Activated B cell treated with CpG ODN at 0.5 μM for 24 hours (primary cell): Measurements from ENCODE around the gene DDX42. TPM values are rescaled to one million over a fixed set of nuclear protein-coding genes. Genes with fewer than 3 reads are reported as not detected.

Source experiments
- ATAC-seq: fragments of 200-7000 bp; cut with Tn5 transposase; one replicate; pipeline ENCODE4 v1.10.0; 2021; ENCODE audit warnings: low read depth, mild to moderate bottlenecking, moderate library complexity
- CTCF ChIA-PET: fragments of 350-600 bp; sonication (Branson Sonifier 250); formaldehyde crosslinking; loops from one replicate; lab custom pipeline; 2021; ENCODE audit warnings: antibody characterized with exemption; lab: Charles Lee
- POLR2A ChIA-PET: fragments of 350-600 bp; sonication (Branson Sonifier 250); formaldehyde crosslinking; loops from one replicate; lab custom pipeline; 2021; ENCODE audit warnings: antibody characterized with exemption; lab: Charles Lee
- DNase-seq: peaks from one replicate; pipeline ENCODE4 v3.0.0; 2022
- H3K27ac Mint-ChIP-seq: one replicate; pipeline ENCODE4 v1.8.0; 2020; ENCODE audit warnings: mixed read lengths
- H3K27me3 Mint-ChIP-seq: one replicate; pipeline ENCODE4 v1.8.0; 2021; ENCODE audit warnings: mixed read lengths
- H3K36me3 Mint-ChIP-seq: one replicate; pipeline ENCODE4 v1.8.0; 2021; ENCODE audit warnings: low read depth, mixed read lengths
- H3K4me1 Mint-ChIP-seq: one replicate; pipeline ENCODE4 v1.8.0; 2021; ENCODE audit warnings: mixed read lengths
- H3K4me3 Mint-ChIP-seq: one replicate; pipeline ENCODE4 v1.8.0; 2020; ENCODE audit warnings: mild to moderate bottlenecking, mixed read lengths
- H3K9me3 Mint-ChIP-seq: one replicate; pipeline ENCODE4 v1.8.0; 2020; ENCODE audit warnings: mixed read lengths
- CTCF ChIP-seq: fragments of 200-600 bp; IDR thresholded peaks from one replicate; pipeline ENCODE4 v1.8.0; 2022; ENCODE audit warnings: antibody characterized with exemption, mild to moderate bottlenecking
- intact Hi-C: fragments of 100-400 bp; cut with micrococcal nuclease; formaldehyde crosslinking; loops from one replicate; pipeline ENCODE4 v1.15.1; 2024
- total RNA-seq: library from RNA; stranded (reverse); gene quantifications from 2 replicates; pipeline ENCODE4 v1.2.3, GENCODE V29; 2022

DDX42 gene
- total RNA-seq, 1 donor from 2014 or later, result 160 TPM

DNA sequence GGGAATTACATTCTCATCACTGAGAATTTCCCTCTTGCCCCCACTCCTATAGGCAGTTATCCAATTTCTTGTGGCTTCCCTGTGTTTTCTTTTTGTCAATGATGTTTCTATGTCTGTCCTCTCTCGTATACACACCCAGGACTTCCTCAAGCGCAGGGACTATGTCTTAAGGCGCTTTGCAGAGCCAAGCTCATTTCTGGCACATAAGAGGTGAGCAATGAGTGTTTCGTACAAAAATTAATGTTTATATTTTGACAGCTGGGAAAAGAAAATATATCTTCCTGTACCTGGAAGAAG is 947 bp downstream of the DDX42 start:
- no peaks in the 10 kb centered on the region for H3K27me3 Mint-ChIP-seq
- no peaks in the 10 kb centered on the region for H3K9me3 Mint-ChIP-seq
- POLR2A ChIA-PET, result interaction anchor here (0.7 to 6.4 kb wide), 16 partner anchors 10 to 731 kb away, joined by 3 to 256 read pairs (median 16); partner anchors contain the start of genes CEP95, DCAF7, DDX5 and ICAM2
- intact Hi-C loops, result loop anchor here (5.0 kb wide), 1 partner anchor 328 kb away; the partner anchor contains the start of gene CYB561
- TF ChIP-seq CTCF, result no peak
- ATAC-seq (no peak), DNase-seq (no peak)
- peak overlapping the region; percentile 99 for H3K27ac Mint-ChIP-seq
- H3K4me3 Mint-ChIP-seq, result peak overlapping the region; percentile 92
- peaks cover 59% of the 10 kb centered on the region for H3K36me3 Mint-ChIP-seq
- CTCF ChIA-PET, result interaction anchor here (1.2 kb wide), 1 partner anchor 32 kb away, joined by 3 read pairs; no protein-coding TSS in a partner anchor
- H3K4me1 Mint-ChIP-seq, result peaks cover 63% of the 10 kb centered on the region

- peaks cover 64% of the 10 kb centered on the region for H3K4me1 Mint-ChIP-seq
- H3K4me3 Mint-ChIP-seq, result peak overlapping the region; percentile 92
- ChIA-PET POLR2A (interaction anchor here (0.7 to 6.4 kb wide), 9 partner anchors 11 to 370 kb away, joined by 3 to 256 read pairs (median 38); partner anchors contain the start of genes LIMD2, MAP3K3, PSMC5 and SMARCD2), CTCF (interaction anchor here (1.2 kb wide), 1 partner anchor 33 kb away, joined by 3 read pairs; no protein-coding TSS in a partner anchor)
- peaks cover 63% of the 10 kb centered on the region for H3K36me3 Mint-ChIP-seq
- no peak for ATAC-seq
- H3K27me3 Mint-ChIP-seq, result no peaks in the 10 kb centered on the region
- H3K27ac Mint-ChIP-seq, result peak overlapping the region; percentile 99
- no peak for DNase-seq
- no peak for TF ChIP-seq CTCF
- H3K9me3 Mint-ChIP-seq, result no peaks in the 10 kb centered on the region
- intact Hi-C loops, result no loop called here
These were observed 1.4 kb downstream of the DDX42 start for GRCh38 chr17:63775420-63775819.

- TF ChIP-seq CTCF, result no peak
- intact Hi-C loops, result no loop called here
- Mint-ChIP-seq H3K27me3 (no peaks in the 10 kb centered on the region), H3K9me3 (no peaks in the 10 kb centered on the region), H3K4me3 (no peak overlapping the region), H3K36me3 (peaks cover 73% of the 10 kb centered on the region), H3K4me1 (peaks cover 57% of the 10 kb centered on the region), H3K27ac (no peak overlapping the region)
- DNase-seq (no peak), ATAC-seq (no peak)
- POLR2A ChIA-PET, result interaction anchor here (0.6 to 0.7 kb wide), 3 partner anchors 38 to 82 kb away, joined by 3 to 4 read pairs (median 3); partner anchors contain the start of genes FTSJ3 and PSMC5
- CTCF ChIA-PET, result no interaction called here
These were observed 6.5 kb downstream of the DDX42 start for GRCh38 chr17:63780507-63780906.

- no peak for ATAC-seq
- no peak overlapping the region for H3K4me3 Mint-ChIP-seq
- ChIA-PET POLR2A (interaction anchor here (0.6 kb wide), 2 partner anchors 38 to 47 kb away, joined by 3 read pairs; partner anchors contain the start of genes FTSJ3 and PSMC5), CTCF (no interaction called here)
- no peaks in the 10 kb centered on the region for H3K9me3 Mint-ChIP-seq
- DNase-seq, result no peak
- peaks cover 76% of the 10 kb centered on the region for H3K36me3 Mint-ChIP-seq
- TF ChIP-seq CTCF, result no peak
- no peak overlapping the region for H3K27ac Mint-ChIP-seq
- no peaks in the 10 kb centered on the region for H3K27me3 Mint-ChIP-seq
- peaks cover 55% of the 10 kb centered on the region for H3K4me1 Mint-ChIP-seq
- intact Hi-C loops, result no loop called here
These were observed 7.0 kb downstream of the DDX42 start for GRCh38 chr17:63780928-63781327.

DNA sequence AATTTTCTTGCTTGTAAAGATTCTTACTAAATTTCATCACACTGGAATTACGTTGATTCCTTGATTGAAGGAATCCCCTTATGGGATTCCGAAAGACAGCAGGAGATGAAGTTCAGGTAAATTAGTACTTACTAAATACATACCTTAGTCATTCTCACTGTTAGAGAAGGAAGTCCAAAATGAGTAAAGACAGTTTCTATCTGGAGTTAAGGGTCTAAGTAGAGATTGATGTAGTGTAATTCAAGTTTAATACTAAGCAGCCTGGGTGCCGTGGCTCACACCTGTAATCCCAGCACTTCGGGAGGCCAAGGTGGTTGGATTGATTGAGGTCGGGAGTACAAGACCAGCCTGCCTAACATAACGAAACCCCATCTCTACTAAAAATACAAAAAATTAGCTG is 9.6 kb downstream of the DDX42 start:
- intact Hi-C loops, result no loop called here
- H3K9me3 Mint-ChIP-seq, result no peaks in the 10 kb centered on the region
- peaks cover 38% of the 10 kb centered on the region for H3K4me1 Mint-ChIP-seq
- no peaks in the 10 kb centered on the region for H3K27me3 Mint-ChIP-seq
- CTCF ChIA-PET, result interaction anchor here (1.2 kb wide), 1 partner anchor 9 kb away, joined by 3 read pairs; the partner anchor contains the start of gene DDX42
- no peak for TF ChIP-seq CTCF
- no peak overlapping the region for H3K4me3 Mint-ChIP-seq
- no peak overlapping the region for H3K27ac Mint-ChIP-seq
- H3K36me3 Mint-ChIP-seq, result peaks cover 72% of the 10 kb centered on the region
- ATAC-seq (no peak), DNase-seq (no peak)
- POLR2A ChIA-PET, result interaction anchor here (1.3 kb wide), 1 partner anchor 10 kb away, joined by 5 read pairs; the partner anchor contains the start of genes CCDC47 and DDX42
